HCT116 (cell line): ENCODE measurements around the gene LRRFIP1.

ENCODE experiments used
- CEBPB ChIP-seq: IDR thresholded peaks from 2 replicates; pipeline ENCODE4 v1.6.1; 2012; ENCODE audit warnings: low read depth
- EZH2 ChIP-seq: fragments of 200-600 bp; sonication (generic); IDR thresholded peaks from 2 replicates; pipeline ENCODE4 v1.6.1; 2017; ENCODE audit warnings: antibody characterized with exemption, mixed run types
- EZH2phosphoT487 ChIP-seq: fragments of 200-600 bp; IDR thresholded peaks from 2 replicates; pipeline ENCODE4 v1.6.1; 2018; ENCODE audit warnings: antibody characterized with exemption, borderline replicate concordance
- FOSL1 ChIP-seq: IDR thresholded peaks from 2 replicates; pipeline ENCODE4 v1.6.1; 2012; ENCODE audit warnings: low read depth
- MAX ChIP-seq: IDR thresholded peaks from 2 replicates; pipeline ENCODE4 v1.6.1; 2012
- POLR2A ChIP-seq: IDR thresholded peaks from 2 replicates; pipeline ENCODE4 v1.7.0; 2011; ENCODE audit warnings: borderline replicate concordance; ENCODE audit not compliant: insufficient read depth, insufficient read length; ENCODE audit errors: extremely low read depth
- POLR2AphosphoS5 ChIP-seq: IDR thresholded peaks from 2 replicates; pipeline ENCODE4 v1.6.1; 2011; ENCODE audit warnings: mild to moderate bottlenecking, low read depth, low read length, moderate library complexity
- SRF ChIP-seq: IDR thresholded peaks from 2 replicates; pipeline ENCODE4 v1.6.1; 2012; ENCODE audit warnings: low read depth
- YY1 ChIP-seq: IDR thresholded peaks from 2 replicates; pipeline ENCODE4 v1.6.1; 2011; ENCODE audit warnings: low read length, low read depth, moderate library complexity, mild to moderate bottlenecking; ENCODE audit not compliant: insufficient replicate concordance; ENCODE audit errors: extremely low read depth
- ZNF274 ChIP-seq: fragments of 200-500 bp; sonication (Bioruptor generic); IDR thresholded peaks from 2 replicates; pipeline ENCODE4 v1.6.1; 2014; ENCODE audit warnings: mild to moderate bottlenecking, low read depth, low read length, inconsistent platforms
- TF ChIP-seq, protein P1 (sequence below), 3 experiments: fragments of 200-600 bp in 1 of 3; sonication (generic) in 1 of 3; IDR thresholded peaks in 2 of 3; conservative IDR thresholded peaks in 1 of 3; 2 replicates each; pipeline ENCODE4 v1.5.1; 2012 to 2017; ENCODE audit warnings: low read depth in 2 of 3, low read length in 2 of 3, antibody characterized with exemption in 1 of 3, borderline replicate concordance in 1 of 3, control low read depth in 1 of 3, mild to moderate bottlenecking in 1 of 3, mixed read lengths in 1 of 3, mixed run types in 1 of 3, moderate library complexity in 1 of 3; ENCODE audit not compliant: insufficient read depth in 1 of 3
- TF ChIP-seq, protein P2 (sequence below): IDR thresholded peaks from 2 replicates; pipeline ENCODE4 v1.6.1; 2011; ENCODE audit warnings: mild to moderate bottlenecking, low read length, moderate library complexity; ENCODE audit not compliant: insufficient replicate concordance; ENCODE audit errors: extremely low read depth
- TF ChIP-seq, protein P3 (sequence below): IDR thresholded peaks from 2 replicates; pipeline ENCODE4 v1.6.1; 2012; ENCODE audit warnings: low read depth

GRCh38 chr2:237744270-237744612, 116.9 kb downstream of the LRRFIP1 start:
- TF ChIP-seq YY1, result no peak
- TF ChIP-seq, protein P1, sequence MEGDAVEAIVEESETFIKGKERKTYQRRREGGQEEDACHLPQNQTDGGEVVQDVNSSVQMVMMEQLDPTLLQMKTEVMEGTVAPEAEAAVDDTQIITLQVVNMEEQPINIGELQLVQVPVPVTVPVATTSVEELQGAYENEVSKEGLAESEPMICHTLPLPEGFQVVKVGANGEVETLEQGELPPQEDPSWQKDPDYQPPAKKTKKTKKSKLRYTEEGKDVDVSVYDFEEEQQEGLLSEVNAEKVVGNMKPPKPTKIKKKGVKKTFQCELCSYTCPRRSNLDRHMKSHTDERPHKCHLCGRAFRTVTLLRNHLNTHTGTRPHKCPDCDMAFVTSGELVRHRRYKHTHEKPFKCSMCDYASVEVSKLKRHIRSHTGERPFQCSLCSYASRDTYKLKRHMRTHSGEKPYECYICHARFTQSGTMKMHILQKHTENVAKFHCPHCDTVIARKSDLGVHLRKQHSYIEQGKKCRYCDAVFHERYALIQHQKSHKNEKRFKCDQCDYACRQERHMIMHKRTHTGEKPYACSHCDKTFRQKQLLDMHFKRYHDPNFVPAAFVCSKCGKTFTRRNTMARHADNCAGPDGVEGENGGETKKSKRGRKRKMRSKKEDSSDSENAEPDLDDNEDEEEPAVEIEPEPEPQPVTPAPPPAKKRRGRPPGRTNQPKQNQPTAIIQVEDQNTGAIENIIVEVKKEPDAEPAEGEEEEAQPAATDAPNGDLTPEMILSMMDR (IDR thresholded peaks at IDR 0.05 in 2 of 3, conservative IDR thresholded peaks at IDR 0.05 in 1 of 3; ENCODE audit: borderline replicate concordance in 1 of 3, insufficient read depth in 1 of 3, low read depth in 2 of 3, low read length in 2 of 3), result no peak
- TF ChIP-seq, protein P2, sequence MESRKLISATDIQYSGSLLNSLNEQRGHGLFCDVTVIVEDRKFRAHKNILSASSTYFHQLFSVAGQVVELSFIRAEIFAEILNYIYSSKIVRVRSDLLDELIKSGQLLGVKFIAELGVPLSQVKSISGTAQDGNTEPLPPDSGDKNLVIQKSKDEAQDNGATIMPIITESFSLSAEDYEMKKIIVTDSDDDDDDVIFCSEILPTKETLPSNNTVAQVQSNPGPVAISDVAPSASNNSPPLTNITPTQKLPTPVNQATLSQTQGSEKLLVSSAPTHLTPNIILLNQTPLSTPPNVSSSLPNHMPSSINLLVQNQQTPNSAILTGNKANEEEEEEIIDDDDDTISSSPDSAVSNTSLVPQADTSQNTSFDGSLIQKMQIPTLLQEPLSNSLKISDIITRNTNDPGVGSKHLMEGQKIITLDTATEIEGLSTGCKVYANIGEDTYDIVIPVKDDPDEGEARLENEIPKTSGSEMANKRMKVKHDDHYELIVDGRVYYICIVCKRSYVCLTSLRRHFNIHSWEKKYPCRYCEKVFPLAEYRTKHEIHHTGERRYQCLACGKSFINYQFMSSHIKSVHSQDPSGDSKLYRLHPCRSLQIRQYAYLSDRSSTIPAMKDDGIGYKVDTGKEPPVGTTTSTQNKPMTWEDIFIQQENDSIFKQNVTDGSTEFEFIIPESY, result no peak
- no peak for TF ChIP-seq SRF
- TF ChIP-seq POLR2AphosphoS5, result no peak
- TF ChIP-seq FOSL1, result no peak
- TF ChIP-seq CEBPB, result no peak
- no peak for TF ChIP-seq POLR2A
- no peak for TF ChIP-seq EZH2
- no peak for TF ChIP-seq ZNF274
- TF ChIP-seq EZH2phosphoT487, result no peak
- TF ChIP-seq, protein P3, sequence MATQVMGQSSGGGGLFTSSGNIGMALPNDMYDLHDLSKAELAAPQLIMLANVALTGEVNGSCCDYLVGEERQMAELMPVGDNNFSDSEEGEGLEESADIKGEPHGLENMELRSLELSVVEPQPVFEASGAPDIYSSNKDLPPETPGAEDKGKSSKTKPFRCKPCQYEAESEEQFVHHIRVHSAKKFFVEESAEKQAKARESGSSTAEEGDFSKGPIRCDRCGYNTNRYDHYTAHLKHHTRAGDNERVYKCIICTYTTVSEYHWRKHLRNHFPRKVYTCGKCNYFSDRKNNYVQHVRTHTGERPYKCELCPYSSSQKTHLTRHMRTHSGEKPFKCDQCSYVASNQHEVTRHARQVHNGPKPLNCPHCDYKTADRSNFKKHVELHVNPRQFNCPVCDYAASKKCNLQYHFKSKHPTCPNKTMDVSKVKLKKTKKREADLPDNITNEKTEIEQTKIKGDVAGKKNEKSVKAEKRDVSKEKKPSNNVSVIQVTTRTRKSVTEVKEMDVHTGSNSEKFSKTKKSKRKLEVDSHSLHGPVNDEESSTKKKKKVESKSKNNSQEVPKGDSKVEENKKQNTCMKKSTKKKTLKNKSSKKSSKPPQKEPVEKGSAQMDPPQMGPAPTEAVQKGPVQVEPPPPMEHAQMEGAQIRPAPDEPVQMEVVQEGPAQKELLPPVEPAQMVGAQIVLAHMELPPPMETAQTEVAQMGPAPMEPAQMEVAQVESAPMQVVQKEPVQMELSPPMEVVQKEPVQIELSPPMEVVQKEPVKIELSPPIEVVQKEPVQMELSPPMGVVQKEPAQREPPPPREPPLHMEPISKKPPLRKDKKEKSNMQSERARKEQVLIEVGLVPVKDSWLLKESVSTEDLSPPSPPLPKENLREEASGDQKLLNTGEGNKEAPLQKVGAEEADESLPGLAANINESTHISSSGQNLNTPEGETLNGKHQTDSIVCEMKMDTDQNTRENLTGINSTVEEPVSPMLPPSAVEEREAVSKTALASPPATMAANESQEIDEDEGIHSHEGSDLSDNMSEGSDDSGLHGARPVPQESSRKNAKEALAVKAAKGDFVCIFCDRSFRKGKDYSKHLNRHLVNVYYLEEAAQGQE, result no peak
- TF ChIP-seq MAX, result no peak
